ENCODE data around the gene ADAMTS13.

- TF ChIP-seq CTCF (IDR thresholded peaks at IDR 0.05) (no peak), ZFX (IDR thresholded peaks at IDR 0.05; ENCODE audit: borderline replicate concordance) (no peak)
These were observed 39.5 kb upstream of the ADAMTS13 start for GRCh38 chr9:133382507-133383141.

Data from 22Rv1 (cell line).